SK-N-SH (cell line): ENCODE measurements around the gene OSBP. TPM values are rescaled to one million over a fixed set of nuclear protein-coding genes. Genes with fewer than 3 reads are reported as not detected.

Experiments used
- CTCF ChIA-PET: fragments of 300-600, 350-600 bp; formaldehyde crosslinking; extraction: SDS; loops from one replicate; lab custom pipeline; 2021; lab: Yijun Ruan, JAX
- POLR2A ChIA-PET: fragments of 350-600 bp; sonication (Branson Sonifier 250); formaldehyde crosslinking; extraction: SDS; loops from one replicate; lab custom pipeline; 2020; ENCODE audit warnings: antibody characterized with exemption, inconsistent platforms; lab: Yijun Ruan, JAX
- DNase-seq: peaks from one replicate; pipeline ENCODE4 v3.0.0; 2012
- H2AFZ ChIP-seq: fragments of 200-600 bp; sonication (generic); 2 replicates; pipeline ENCODE4 v1.8.1; 2016; ENCODE audit warnings: antibody characterized with exemption, mild to moderate bottlenecking, low read depth
- H3F3A ChIP-seq: fragments of 200-600 bp; sonication (generic); replicated peaks from 2 replicates; pipeline ENCODE3; 2016; ENCODE audit warnings: antibody characterized with exemption, mild to moderate bottlenecking; ENCODE audit not compliant: insufficient read depth
- H3K27ac ChIP-seq, 2 experiments: fragments of 200-500 bp in 1 of 2; fragments of 200-600 bp in 1 of 2; sonication (Bioruptor generic) in 1 of 2; sonication (generic), shearing (Covaris generic) in 1 of 2; 2 replicates each; pipeline versions ENCODE4 v1.5.1 to v1.6.1; 2014 to 2016; ENCODE audit warnings: low read depth in 2 of 2, inconsistent platforms in 1 of 2, low read length in 1 of 2, mild to moderate bottlenecking in 1 of 2, mixed read lengths in 1 of 2
- H3K27me3 ChIP-seq: fragments of 200-600 bp; sonication (generic), shearing (Covaris generic); 2 replicates; pipeline ENCODE4 v1.6.1; 2016; ENCODE audit warnings: mixed run types; ENCODE audit not compliant: insufficient read depth
- H3K36me3 ChIP-seq, 2 experiments: fragments of 200-500 bp in 1 of 2; fragments of 200-600 bp in 1 of 2; sonication (Bioruptor generic) in 1 of 2; sonication (generic) in 1 of 2; replicated peaks in 1 of 2; 2 replicates each; pipeline versions ENCODE3 to v1.5.1; 2014 to 2016; ENCODE audit warnings: low read length in 1 of 2, mild to moderate bottlenecking in 1 of 2; ENCODE audit not compliant: insufficient read depth in 2 of 2, control insufficient read depth in 1 of 2
- H3K4me1 ChIP-seq, 2 experiments: fragments of 200-500 bp in 1 of 2; fragments of 200-600 bp in 1 of 2; sonication (Bioruptor generic) in 1 of 2; sonication (generic), shearing (Covaris generic) in 1 of 2; 2 replicates each; pipeline versions ENCODE4 v1.5.1 to v1.6.1; 2014 to 2016; ENCODE audit warnings: low read depth in 1 of 2, low read length in 1 of 2, mixed run types in 1 of 2; ENCODE audit not compliant: insufficient read depth in 2 of 2, control insufficient read depth in 1 of 2
- H3K4me2 ChIP-seq: fragments of 200-600 bp; sonication (generic), shearing (Covaris generic); 2 replicates; pipeline ENCODE4 v1.6.1; 2017; ENCODE audit warnings: mixed run types
- H3K4me3 ChIP-seq, 2 experiments: fragments of 200-500 bp in 1 of 2; fragments of 200-600 bp in 1 of 2; sonication (Bioruptor generic) in 1 of 2; sonication (generic), shearing (Covaris generic) in 1 of 2; 2 replicates each; pipeline versions ENCODE4 v1.5.1 to v1.8.1; 2014 to 2016; ENCODE audit warnings: low read depth in 2 of 2, inconsistent platforms in 1 of 2, low read length in 1 of 2, mild to moderate bottlenecking in 1 of 2, mixed read lengths in 1 of 2, moderate library complexity in 1 of 2
- H3K79me2 ChIP-seq: fragments of 200-600 bp; sonication (generic); 2 replicates; pipeline ENCODE4 v1.8.1; 2017; ENCODE audit warnings: mild to moderate bottlenecking; ENCODE audit not compliant: insufficient read depth
- H3K9ac ChIP-seq: fragments of 200-600 bp; sonication (generic); 2 replicates; pipeline ENCODE4 v1.6.1; 2017; ENCODE audit warnings: mixed run types
- H3K9me2 ChIP-seq: fragments of 200-600 bp; sonication (generic); 2 replicates; pipeline ENCODE4 v1.6.1; 2017; ENCODE audit warnings: mixed run types
- H3K9me3 ChIP-seq: fragments of 200-600 bp; sonication (generic); 2 replicates; pipeline ENCODE4 v1.6.1; 2017; ENCODE audit warnings: mixed run types, mild to moderate bottlenecking, moderate library complexity
- H4K20me1 ChIP-seq: fragments of 200-600 bp; sonication (generic); 2 replicates; pipeline ENCODE4 v1.6.1; 2017; ENCODE audit warnings: mild to moderate bottlenecking, mixed run types; ENCODE audit not compliant: insufficient read depth
- CTCF ChIP-seq: fragments of 200-600 bp; sonication (generic); IDR thresholded peaks from 2 replicates; pipeline ENCODE4 v1.6.1; 2017; ENCODE audit warnings: antibody characterized with exemption, mild to moderate bottlenecking, moderate library complexity
- FOXJ3 ChIP-seq: sonication (generic); formaldehyde crosslinking; IDR thresholded peaks from 2 replicates; pipeline ENCODE4 v1.5.1; 2020; ENCODE audit warnings: mild to moderate bottlenecking, missing genetic modification reagents
- GATA2 ChIP-seq: sonication (generic); formaldehyde crosslinking; IDR thresholded peaks from 2 replicates; pipeline ENCODE4 v1.5.0; 2020; ENCODE audit warnings: mild to moderate bottlenecking, missing genetic modification reagents
- MAX ChIP-seq: IDR thresholded peaks from 2 replicates; pipeline ENCODE4 v1.4.0; 2012; ENCODE audit warnings: low read depth
- MEF2A ChIP-seq: IDR thresholded peaks from 2 replicates; pipeline ENCODE4 v1.4.0; 2012; ENCODE audit warnings: low read depth, borderline replicate concordance
- NFIC ChIP-seq: IDR thresholded peaks from 2 replicates; pipeline ENCODE4 v1.4.0; 2012; ENCODE audit warnings: borderline replicate concordance
- POLR2AphosphoS5 ChIP-seq: IDR thresholded peaks from 2 replicates; pipeline ENCODE4 v1.6.1; 2012; ENCODE audit warnings: low read depth, low read length
- RAD21 ChIP-seq: IDR thresholded peaks from 2 replicates; pipeline ENCODE4 v1.6.1; 2012; ENCODE audit warnings: mild to moderate bottlenecking, low read length
- RFX5 ChIP-seq: IDR thresholded peaks from 2 replicates; pipeline ENCODE4 v1.6.1; 2012; ENCODE audit warnings: mild to moderate bottlenecking, improper control_type of control experiment, low read length
- RXRA ChIP-seq: IDR thresholded peaks from 2 replicates; pipeline ENCODE4 v1.4.0; 2012; ENCODE audit warnings: low read depth, mild to moderate bottlenecking, borderline replicate concordance
- TEAD4 ChIP-seq: IDR thresholded peaks from 2 replicates; pipeline ENCODE4 v1.4.0; 2012; ENCODE audit warnings: mild to moderate bottlenecking, borderline replicate concordance; ENCODE audit not compliant: insufficient read depth
- USF2 ChIP-seq: fragments of 150-350 bp; IDR thresholded peaks from 2 replicates; pipeline ENCODE4 v1.6.1; 2017; ENCODE audit warnings: antibody characterized with exemption, low read length, low read depth, borderline replicate concordance
- ZBTB33 ChIP-seq: IDR thresholded peaks from 2 replicates; pipeline ENCODE4 v1.4.0; 2012; ENCODE audit warnings: low read depth, borderline replicate concordance
- WGBS: methylation state at CpG from one replicate; pipeline ENCODE4 v1.1.6; 2017; ENCODE audit warnings: low lambda C conversion rate; 5-methylcytosine and 5-hydroxymethylcytosine counted together
- polyA plus RNA-seq, 3 experiments: library from polyadenylated mRNA; depleted of rRNA; stranded (reverse); fragments of >200 nt; gene quantifications; 2 replicates each; pipeline ENCODE4 v1.2.3, GENCODE V29; 2012

OSBP gene
- polyA plus RNA-seq, 1 of the 3 experiments (the other 2 are of a cell fraction), result 12.1 TPM

- Histone ChIP-seq H2AFZ (no peak overlapping the region), H3K27me3 (no peaks in the 10 kb centered on the region), H3K9me3 (no peaks in the 10 kb centered on the region), H3K9ac (no peak overlapping the region), H3K4me1 (peaks cover 0 to 12% of the 10 kb centered on the region in 2 experiments; a peak in 2 of 4 replicates), H3K27ac (0 out of 4 replicates have a peak overlapping the region, but pooled peaks of 1 of the 2 experiments have one; percentile 17), H3F3A (peaks cover 28% of the 10 kb centered on the region), H3K4me2 (no peak overlapping the region), H4K20me1 (no peaks in the 10 kb centered on the region), H3K9me2 (no peaks in the 10 kb centered on the region), H3K4me3 (no peak overlapping the region), H3K79me2 (no peaks in the 10 kb centered on the region), H3K36me3 (peaks cover 32 to 45% of the 10 kb centered on the region in 2 experiments)
- CTCF ChIA-PET, result no interaction called here
- TF ChIP-seq NFIC, result no peak
- TF ChIP-seq USF2, result no peak
- TF ChIP-seq MEF2A, result no peak
- TF ChIP-seq MAX, result no peak
- TF ChIP-seq POLR2AphosphoS5, result no peak
- TF ChIP-seq GATA2 (CRISPR knock-in tag), result no peak
- no peak for TF ChIP-seq CTCF
- TF ChIP-seq RAD21, result no peak
- no peak for TF ChIP-seq ZBTB33
- TF ChIP-seq TEAD4, result no peak
- no peak for TF ChIP-seq FOXJ3 (CRISPR knock-in tag)
- TF ChIP-seq RFX5, result no peak
- TF ChIP-seq RXRA, result no peak
- WGBS, result 73% methylated on average over 2 of the region's 2 CpGs
- no peak for DNase-seq
- POLR2A ChIA-PET, result no interaction called here
Measured at GRCh38 chr11:59574467-59574866, 41.1 kb downstream of the OSBP start.
